GM12873 (cell line): ENCODE data around the gene PTCD1.
A peak's percentile ranks its signal among the peaks of the same experiment; 100 is the strongest.

Experiments
- CTCF ChIP-seq: IDR thresholded peaks from 2 replicates; pipeline ENCODE4 v1.5.1; 2012; ENCODE audit warnings: low read depth, mild to moderate bottlenecking, moderate library complexity, low read length, control low read depth; ENCODE audit not compliant: insufficient read depth; ENCODE audit errors: missing control alignments

Gene PTCD1

GRCh38 chr7:99469381-99470065 is 30.9 kb upstream of the PTCD1 start:
- TF ChIP-seq CTCF = no peak

GRCh38 chr7:99468336-99468918 is 29.8 kb upstream of the PTCD1 start:
- TF ChIP-seq CTCF = no peak

DNA sequence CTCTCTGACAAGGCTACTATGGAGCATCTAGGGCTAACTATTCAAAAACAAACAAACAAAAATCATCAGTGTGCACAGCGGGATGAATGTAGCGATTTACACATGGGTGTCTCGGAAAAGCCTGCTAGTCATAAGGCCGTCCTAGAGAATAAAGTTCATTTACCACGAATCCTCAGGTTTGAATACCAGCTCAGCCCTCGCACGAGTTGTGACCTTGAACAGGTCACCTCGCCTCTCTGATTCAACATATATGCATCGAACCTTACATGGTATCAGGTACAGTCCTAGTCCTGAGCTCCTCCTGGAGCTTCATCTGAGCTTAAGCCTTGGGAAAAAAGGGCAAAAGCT is 26.8 kb upstream of the PTCD1 start:
- TF ChIP-seq CTCF = no peak

DNA sequence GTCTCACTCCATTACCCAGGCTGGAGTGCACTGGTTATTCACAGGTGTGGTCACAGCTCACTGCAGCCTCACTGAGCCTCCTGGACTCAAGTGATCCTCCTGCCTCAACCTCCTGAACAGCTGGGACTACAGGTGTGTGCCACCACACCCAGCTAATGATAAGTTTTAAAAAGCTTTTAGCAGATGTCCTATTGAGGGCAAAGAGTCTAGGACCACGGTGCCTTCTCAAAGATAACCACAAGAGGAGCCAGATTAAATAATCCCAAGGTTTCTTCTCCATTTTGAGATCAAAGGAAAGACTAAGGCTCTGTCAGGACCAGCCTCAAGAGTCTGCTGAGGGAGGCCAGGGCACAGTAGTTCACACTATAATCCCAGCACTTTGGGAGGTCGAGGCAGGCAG is 22.6 kb upstream of the PTCD1 start:
- no peak for TF ChIP-seq CTCF

DNA sequence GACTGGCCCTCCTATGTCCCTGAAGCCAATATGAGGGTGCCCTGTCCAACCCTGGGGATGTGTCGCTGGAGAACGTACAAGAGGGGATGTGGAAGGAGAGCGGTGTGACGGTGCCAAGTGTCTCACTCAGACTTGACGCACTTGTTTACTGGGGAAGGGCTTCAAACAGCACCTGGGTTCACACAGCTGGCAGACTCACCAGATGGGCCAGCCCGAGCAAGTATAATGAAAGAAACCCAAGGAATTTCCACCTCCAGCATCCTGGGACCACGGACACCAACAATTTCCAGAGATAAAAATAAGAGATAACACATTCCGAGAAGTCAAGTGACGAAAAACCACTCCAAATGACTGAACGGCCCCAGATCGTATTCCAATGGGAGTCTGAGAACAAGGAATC is 22.1 kb upstream of the PTCD1 start:
- TF ChIP-seq CTCF = no peak

GRCh38 chr7:99459087-99459486 is 20.5 kb upstream of the PTCD1 start:
- TF ChIP-seq CTCF = peak; percentile 68

- no peak for TF ChIP-seq CTCF
These were observed 19.3 kb upstream of the PTCD1 start for GRCh38 chr7:99457650-99458493.
